GM20000 (cell line): ENCODE measurements around the gene RAPGEF4.

Source experiments
- DNase-seq: peaks from one replicate; pipeline ENCODE4 v3.0.0; 2012; ENCODE audit warnings: low spot score
- CTCF ChIP-seq: IDR thresholded peaks from 2 replicates; pipeline ENCODE4 v1.5.1; 2012; ENCODE audit warnings: mild to moderate bottlenecking, control low read depth; ENCODE audit errors: extremely low read depth, missing control alignments

The RAPGEF4 gene

GRCh38 chr2:172927641-172928357 lies 192.2 kb downstream of the RAPGEF4 start:
- DNase-seq = no peak

DNA sequence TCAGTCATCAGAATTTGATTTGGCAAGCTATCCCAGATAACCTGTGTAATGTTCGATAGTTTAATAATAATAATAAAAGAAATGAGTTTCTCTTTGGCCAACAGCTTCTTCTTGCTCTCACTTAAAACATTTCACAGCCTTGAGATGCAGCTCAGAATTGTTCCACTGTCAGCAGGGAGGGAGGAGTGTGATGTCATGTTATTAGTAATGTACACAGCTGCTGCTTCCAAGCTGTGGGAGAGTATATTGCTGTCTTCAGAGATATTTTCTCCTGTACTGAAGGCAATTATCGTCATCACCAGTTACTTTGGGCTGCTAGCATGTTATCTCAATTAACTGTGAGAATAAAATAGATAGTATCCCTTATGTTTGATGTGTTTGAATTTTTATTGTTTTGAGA lies 193.1 kb downstream of the RAPGEF4 start:
- TF ChIP-seq CTCF = no peak
- no peak for DNase-seq

More at GRCh38 chr2:172927641-172928357, 192.2 kb downstream of the RAPGEF4 start:
- no peak for TF ChIP-seq CTCF

GRCh38 chr2:172929644-172930043 lies 194.0 kb downstream of the RAPGEF4 start:
- DNase-seq = no peak
- no peak for TF ChIP-seq CTCF

- no peak for DNase-seq
- no peak for TF ChIP-seq CTCF
Measured at GRCh38 chr2:172930871-172931255, 195.2 kb downstream of the RAPGEF4 start.

DNA sequence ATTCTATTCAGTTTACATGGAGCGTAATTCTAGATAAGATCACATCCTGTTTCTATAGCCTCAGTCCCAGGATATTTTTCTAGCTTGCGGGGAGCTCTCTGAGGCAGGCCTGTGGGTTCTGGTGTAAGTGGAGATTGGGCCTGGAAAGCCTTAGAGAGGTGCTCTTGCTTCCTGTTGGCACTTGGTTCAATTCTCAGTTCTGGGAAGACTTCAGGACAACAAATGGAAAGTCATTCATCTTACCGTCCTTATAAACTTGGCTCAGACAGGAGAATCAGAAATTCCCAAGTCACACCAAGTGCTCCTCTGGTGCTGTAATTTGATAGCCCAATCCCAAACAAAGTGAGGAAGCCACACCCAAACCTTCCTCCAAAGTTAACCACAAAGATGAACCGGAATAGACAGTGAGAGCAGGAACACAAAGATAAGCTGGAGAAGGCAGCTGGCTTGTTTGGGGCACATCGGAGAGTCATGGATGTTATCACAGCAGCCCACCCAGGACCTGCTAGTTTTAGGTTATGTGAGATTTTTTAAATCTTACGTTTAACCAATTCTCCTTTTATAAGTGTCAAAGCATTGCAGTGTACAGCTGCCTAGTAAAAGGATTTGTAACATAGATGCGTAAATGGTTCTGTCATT lies 195.7 kb downstream of the RAPGEF4 start:
- TF ChIP-seq CTCF = no peak
- DNase-seq = no peak

DNA sequence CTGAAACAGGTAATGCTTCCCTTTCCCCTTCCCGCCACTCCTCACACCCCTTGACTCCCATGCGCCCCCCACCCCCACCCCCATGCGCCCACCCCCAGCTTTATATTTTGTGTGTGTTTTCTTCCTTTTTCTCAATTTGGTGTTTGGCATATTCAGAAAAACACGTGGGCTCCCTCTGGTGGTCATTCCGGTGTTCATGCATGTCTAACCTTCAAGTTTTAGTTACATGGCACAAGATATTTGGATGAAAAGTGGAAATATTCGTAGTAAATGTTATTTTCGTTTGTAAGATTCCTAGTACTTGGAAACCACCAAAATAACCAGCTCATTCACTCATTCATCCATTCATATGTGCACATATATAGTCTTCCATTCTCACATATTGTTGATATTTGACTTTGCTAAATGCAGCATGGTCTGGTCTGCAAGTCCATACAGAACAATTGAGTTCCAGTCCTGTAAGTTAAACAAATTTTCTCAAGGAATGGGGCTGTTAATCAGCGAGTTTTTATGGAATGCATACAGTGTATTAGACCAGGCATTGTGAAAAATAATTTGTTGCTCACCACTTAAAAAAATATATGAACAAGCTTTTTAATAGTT lies 196.4 kb downstream of the RAPGEF4 start:
- DNase-seq = peak; percentile 33
- peak; percentile 70 for TF ChIP-seq CTCF
